GM19463 (cell line): ENCODE results near the gene PLCL1.
"Not testable (repeated sequence)": the region's sequence is repeated elsewhere in the genome, so short reads cannot be mapped to it uniquely, and the experiment has no call there.

Experiments used
- ATAC-seq: cut with Tn5 transposase; IDR thresholded peaks from one replicate; pipeline ENCODE4 v1.9.1; 2021; ENCODE audit warnings: mild to moderate bottlenecking, moderate library complexity; ENCODE audit not compliant: unreplicated experiment

The PLCL1 gene

DNA sequence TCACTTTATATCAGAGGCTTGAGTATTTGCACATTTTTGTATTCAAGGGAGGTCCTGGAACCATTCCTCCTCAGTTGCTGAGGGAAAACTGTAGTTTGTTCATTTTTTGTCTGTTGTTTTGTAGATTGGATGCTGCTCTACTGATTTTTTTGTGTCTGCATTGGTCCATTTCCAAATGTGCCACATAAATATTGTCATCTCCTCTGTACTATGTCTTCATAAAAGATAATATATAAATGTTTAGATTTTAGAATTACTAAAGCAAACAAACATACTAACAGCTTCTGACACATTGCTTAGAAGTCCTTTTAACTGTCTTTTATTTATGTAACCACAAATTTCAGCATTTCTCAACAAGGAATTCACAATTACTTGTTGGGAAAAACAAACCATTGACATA lies 356.8 kb downstream of the PLCL1 start:
- ATAC-seq = no peak

DNA sequence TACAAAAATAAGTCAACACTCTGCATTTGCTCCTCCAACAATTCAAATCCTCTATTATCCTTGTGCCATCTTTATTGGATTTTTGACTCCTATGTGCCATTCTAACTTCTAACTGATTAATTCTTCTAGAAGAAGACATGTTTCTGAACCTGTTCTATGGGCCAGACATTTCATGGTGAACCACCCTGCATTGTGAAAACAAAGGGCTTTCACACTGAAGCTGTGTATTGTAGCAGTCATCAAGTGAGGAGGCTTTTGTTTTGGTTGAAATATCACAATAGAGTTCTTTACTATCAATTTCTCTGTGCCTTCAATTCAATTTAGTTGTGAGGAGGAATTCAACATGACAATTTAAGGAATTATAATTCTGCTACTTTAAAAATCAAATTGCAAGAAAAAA lies 357.9 kb downstream of the PLCL1 start:
- no peak for ATAC-seq

DNA sequence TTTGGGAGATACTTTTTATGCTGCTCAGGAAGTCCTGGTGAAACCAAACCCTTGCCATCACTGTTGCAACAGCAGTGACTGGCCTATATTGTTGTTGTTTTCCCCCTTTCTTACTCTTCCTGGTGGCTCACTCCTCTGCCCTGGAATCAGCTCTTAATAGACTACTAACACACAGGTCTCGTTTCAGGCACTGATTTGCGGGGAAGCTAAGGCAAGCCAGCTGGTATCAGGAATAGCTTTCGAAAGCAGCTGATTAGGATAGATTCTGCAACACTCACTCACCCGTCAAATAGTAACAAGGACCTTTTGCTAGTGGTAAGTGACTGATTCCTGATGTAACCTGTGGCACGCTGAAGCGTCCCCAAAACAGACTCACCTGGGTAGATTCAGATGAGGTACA lies 360.4 kb downstream of the PLCL1 start:
- no peak for ATAC-seq

DNA sequence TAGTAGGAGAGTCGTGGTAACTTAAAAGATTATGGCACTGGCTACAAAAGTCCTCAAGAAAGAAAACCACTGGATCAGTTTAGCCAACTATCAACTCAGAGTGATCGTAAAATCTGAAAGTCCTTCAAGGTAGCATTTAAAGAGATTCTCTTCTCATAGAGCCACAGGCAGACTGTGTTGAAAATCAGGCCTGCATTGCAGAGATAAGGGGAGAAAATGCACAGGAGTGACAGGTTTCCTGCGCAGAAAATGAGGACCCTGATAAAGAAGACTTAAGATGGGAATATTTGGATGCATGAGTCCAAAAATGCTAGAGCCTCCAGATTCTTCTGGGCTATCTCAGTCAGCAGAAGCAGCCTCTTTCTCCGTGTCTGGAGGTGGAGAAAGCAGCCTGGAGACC lies 360.9 kb downstream of the PLCL1 start:
- ATAC-seq = no peak

DNA sequence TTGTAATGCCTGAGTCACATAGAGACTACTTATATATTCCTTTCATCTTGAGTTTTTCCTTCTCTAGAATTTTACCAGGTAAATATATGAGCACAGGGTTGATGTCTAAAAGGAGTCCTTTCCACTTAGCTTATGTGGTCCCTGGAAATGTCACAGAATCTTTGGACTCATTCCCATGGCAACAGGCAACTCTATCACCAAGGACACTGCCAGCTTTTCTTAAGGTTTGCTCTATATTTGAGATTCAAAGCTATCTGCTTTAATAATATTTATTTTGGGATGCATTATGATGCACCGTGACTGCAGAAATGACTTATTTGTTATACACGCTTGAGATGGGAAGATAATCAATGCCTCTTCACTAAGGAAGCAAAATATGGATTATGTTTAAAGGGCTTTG lies 363.0 kb downstream of the PLCL1 start:
- no peak for ATAC-seq

DNA sequence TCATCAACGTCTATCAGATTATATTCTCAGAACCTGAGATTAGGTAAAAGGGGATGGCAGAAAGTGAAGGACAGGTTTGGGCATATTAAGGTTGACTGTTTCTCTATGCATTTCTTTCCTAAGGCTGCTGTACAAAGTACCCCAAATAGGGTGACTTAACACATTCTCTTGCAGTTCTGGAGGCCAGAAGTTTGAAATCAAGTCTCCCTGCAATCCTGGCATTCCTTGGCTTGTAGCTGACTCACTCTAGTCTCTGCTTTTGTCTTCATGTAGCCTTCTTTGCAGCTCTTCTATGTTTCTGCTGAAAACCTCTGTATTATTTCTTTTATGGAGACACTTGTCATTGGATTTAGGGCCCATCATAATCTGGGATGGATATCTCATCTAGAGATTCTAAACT lies 364.3 kb downstream of the PLCL1 start:
- ATAC-seq = no peak

DNA sequence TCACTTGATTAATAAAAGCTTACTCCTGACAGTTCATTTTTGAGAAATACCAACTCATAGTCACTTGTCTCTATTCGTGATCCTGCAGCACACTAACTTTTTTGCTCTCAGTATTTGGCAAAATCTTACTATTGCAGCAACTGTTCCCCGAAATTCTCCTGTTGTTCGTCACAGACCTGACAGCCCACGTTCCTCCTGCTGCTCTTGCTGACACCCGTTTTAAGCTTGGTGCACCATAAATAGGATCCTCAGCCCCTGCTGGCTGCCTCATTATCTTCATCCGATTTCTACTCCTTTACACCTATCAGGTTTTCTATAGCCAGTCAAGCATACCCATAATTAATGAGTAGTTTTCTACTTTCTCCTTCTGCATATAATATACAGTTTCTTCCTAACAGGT lies 368.8 kb downstream of the PLCL1 start:
- ATAC-seq = no peak

DNA sequence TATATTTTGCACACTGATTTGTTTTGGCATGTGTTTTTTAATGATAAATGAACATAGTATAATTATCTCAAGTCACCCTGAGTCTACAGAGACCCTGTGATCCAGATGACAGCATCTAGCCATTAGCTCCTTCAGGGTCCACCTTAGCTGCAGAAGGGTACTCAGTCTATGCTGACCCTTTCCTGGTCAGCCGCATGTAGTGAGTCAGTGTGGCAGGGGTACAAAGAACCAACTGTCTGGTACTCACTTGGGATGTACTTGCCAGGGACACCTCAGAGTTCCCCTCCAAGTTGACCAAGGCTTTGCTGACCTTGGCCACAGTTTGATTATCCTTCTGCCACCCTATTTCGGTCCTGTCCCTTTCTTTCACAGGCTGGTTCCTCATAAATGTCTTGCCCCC lies 369.5 kb downstream of the PLCL1 start:
- no peak for ATAC-seq

DNA sequence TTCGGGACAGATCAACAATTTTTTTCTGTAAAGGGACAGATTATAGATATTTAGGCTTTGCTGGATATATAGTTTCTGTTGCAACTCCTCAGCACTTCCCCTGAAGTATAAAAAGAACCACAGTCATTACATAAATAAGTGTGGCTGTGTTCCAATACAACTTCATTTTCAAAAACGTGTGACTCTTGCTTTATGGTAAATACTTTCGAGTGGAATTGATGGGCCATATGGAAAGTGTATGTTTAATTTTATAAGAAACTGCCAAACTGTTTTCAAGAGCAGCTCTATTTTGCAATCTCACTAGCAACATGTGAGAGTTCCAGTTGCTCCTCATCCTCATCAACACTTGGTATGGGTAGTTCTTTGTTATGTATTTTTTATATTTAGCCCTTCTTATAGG lies 370.9 kb downstream of the PLCL1 start:
- no peak for ATAC-seq

DNA sequence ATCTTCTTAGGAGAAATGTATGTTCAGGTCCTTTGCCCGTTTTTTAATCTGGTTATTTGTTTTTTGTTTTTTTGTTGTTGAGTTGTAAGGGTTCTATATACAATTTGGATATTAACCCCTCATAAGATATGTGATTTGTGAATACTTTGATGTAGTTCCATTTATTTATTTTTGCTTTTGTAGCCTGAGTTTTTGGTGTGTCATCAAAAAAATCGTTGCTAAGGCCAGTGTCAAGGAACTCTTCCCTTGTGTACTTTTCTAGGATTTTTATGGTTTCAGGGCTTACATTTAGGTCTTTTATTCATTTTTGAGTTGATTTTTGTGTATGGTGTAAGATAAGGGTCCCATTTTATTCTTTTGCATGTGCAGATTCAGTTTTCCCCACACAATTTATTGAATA lies 372.6 kb downstream of the PLCL1 start:
- ATAC-seq = no peak

DNA sequence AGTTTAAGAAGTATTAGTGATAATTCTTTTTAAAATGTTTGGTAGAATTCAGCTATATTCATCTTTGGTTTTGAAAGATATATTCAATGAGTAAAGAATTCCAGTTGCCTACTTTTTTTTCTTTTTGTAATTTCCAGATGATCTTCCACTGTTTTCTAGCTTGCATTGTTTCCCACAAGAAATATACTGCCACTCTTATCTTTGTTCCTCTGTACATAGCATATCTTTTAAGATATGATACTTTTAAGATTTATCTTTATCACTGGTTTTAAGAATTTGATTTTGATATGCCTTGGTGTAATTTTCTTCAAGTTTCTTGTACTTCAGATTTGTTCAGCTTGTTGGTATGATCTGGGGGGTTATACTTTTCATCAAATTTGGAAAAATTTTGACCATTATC lies 374.4 kb downstream of the PLCL1 start:
- no peak for ATAC-seq

DNA sequence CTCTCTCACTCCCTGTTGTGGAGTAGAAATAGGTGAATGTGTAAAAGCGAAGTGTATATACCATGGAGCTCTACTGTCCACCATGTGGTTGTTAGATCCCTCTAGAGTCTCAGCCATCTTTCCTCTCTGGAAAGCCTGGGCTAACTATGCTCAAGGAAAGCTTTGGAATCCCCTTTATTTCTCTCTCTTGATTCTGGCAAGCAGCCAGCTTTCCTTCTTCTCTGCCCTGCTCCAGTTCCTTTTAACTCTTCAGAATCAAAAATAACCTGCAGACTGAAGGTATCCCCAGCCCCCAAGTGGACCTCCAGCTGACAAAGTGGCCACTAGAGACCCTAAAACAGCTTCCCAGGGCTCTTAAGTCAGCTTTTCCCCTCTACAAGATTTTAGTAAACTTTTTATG lies 381.9 kb downstream of the PLCL1 start:
- no peak for ATAC-seq

DNA sequence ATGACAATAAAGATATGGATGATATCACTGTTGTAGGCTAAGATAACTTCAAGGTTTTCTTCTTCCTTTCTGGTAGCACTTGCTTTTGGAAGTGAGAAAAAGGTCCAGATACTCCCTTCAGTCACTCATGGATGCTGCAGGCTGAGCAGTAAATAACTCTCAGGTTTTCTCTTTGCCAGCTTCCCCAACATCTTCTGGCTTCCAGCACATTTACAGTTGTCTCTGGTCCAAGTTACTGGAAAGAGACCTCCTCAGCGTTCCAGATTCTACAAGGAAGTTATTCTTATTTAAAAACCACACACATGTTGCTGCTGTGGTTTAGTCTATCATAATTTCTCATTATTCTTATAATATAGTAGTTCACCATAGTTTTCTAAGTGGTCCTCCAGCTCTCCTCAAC lies 383.4 kb downstream of the PLCL1 start:
- ATAC-seq = no peak

DNA sequence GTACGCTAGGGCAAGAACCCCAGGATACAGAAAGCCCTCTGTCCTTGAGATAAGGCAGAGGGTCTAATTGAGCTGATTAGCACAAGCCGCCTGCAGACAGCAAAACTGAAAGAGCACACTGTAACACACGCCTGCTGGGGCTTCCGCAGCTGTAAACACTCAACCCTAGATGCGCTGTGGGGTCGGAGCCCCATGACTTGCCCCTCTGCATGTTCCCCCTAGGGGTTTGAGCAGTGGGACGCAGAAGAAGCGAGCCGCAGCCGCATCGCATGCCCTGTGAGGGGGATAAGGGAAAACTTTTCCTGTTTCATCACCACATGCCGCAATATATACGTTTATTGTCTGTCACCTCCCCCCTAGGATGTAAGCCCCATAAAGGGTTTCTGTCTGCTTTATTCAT lies 384.6 kb downstream of the PLCL1 start:
- ATAC-seq = no peak

DNA sequence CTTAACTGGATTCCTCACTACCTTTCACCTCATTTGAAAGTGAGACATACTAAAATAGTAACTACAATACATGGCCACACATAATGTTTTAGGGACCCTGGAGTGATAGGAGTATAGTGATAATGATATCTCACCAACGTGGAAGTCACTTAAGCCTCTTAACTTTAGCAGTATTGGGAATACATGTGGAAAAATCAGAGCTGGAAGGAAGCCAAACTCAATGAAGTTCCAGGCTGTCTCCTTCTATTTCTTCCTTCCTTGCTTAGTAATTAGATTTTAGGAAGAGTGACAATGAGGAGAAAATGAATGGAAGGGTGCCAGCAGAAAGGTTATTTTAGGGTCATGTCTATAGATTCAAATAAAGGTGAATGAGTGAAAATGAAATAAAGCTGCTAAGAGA lies 387.3 kb downstream of the PLCL1 start:
- no peak for ATAC-seq

DNA sequence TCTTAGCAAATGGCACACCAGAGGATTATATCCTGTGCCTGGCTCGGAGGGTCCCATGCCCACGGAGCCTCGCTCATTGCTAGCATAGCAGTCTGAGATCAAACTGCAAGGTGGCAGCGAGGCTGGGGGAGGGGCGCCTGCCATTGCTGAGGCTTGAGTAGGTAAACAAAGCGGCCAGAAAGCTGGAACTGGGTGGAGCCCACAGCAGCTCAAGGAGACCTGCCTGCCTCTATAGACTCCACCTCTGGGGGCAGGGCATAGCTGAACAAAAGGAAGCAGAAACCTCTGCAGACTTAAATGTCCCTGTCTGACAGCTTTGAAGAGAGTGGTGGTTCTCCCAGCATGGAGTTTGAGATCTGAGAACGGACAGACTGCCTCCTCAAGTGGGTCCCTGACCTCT lies 392.2 kb downstream of the PLCL1 start:
- ATAC-seq = not testable (repeated sequence)
